Immature natural killer cell (primary cell): ENCODE data around the gene SLC6A12. TPM values are rescaled to one million over a fixed set of nuclear protein-coding genes. Genes with fewer than 3 reads are reported as not detected.

Experiments
- DNase-seq, 3 donors: peaks; one replicate each; pipeline ENCODE4 v3.0.0; 2022; ENCODE audit warnings: mixed read lengths in 1 of 3
- H3K27ac Mint-ChIP-seq, 6 donors: one replicate each; pipeline ENCODE4 v1.8.0; 2020; ENCODE audit warnings: mixed read lengths in 6 of 6, mild to moderate bottlenecking in 5 of 6, inconsistent platforms in 4 of 6, moderate library complexity in 3 of 6
- H3K27me3 Mint-ChIP-seq, 3 donors: one replicate each; pipeline ENCODE4 v1.8.0; 2020 to 2021; ENCODE audit warnings: low read depth in 3 of 3, mild to moderate bottlenecking in 3 of 3, mixed read lengths in 3 of 3, moderate library complexity in 3 of 3, inconsistent platforms in 1 of 3
- H3K36me3 Mint-ChIP-seq, 3 donors: one replicate each; pipeline ENCODE4 v1.8.0; 2020; ENCODE audit warnings: mixed read lengths in 3 of 3, inconsistent platforms in 2 of 3, mild to moderate bottlenecking in 2 of 3
- H3K4me1 Mint-ChIP-seq, 2 donors: one replicate each; pipeline ENCODE4 v1.8.0; 2020; ENCODE audit warnings: inconsistent platforms in 2 of 2, mild to moderate bottlenecking in 2 of 2, mixed read lengths in 2 of 2, moderate library complexity in 1 of 2
- H3K4me3 Mint-ChIP-seq, 5 donors: one replicate each; pipeline ENCODE4 v1.8.0; 2020; ENCODE audit warnings: mild to moderate bottlenecking in 5 of 5, mixed read lengths in 5 of 5, inconsistent platforms in 3 of 5, moderate library complexity in 3 of 5
- H3K9me3 Mint-ChIP-seq, 6 donors: one replicate each; pipeline ENCODE4 v1.8.0; 2020; ENCODE audit warnings: mild to moderate bottlenecking in 6 of 6, mixed read lengths in 6 of 6, inconsistent platforms in 4 of 6, moderate library complexity in 3 of 6
- polyA plus RNA-seq, 3 donors: library from polyadenylated mRNA; unstranded; fragments of 300-500 nt; fragmentation: Illumina TruSeq; gene quantifications; one replicate each; pipeline ENCODE4 v1.2.3, GENCODE V29; 2021

Gene SLC6A12
- polyA plus RNA-seq = under 1 TPM in 1 of 3 donors, not detected in 2; 0.59 TPM

- peaks cover 0 to 2% of the 10 kb centered on the region in 2 donors for H3K4me1 Mint-ChIP-seq
- H3K4me3 Mint-ChIP-seq = no peak within 1 kb of the TSS
- no peak within 1 kb of the TSS for H3K27ac Mint-ChIP-seq
- H3K9me3 Mint-ChIP-seq = no peaks in the 10 kb centered on the region
- peaks cover 9 to 14% (median 14%) of the 10 kb centered on the region in 3 donors for H3K27me3 Mint-ChIP-seq
- no peaks in the 10 kb centered on the region for H3K36me3 Mint-ChIP-seq
- no peak for DNase-seq
Measured at GRCh38 chr12:214003-214741, at the start of gene SLC6A12. SLC6A12 (minus strand) TSS chr12:214157; CDS start chr12:209986, 4,171 bp downstream.

DNA sequence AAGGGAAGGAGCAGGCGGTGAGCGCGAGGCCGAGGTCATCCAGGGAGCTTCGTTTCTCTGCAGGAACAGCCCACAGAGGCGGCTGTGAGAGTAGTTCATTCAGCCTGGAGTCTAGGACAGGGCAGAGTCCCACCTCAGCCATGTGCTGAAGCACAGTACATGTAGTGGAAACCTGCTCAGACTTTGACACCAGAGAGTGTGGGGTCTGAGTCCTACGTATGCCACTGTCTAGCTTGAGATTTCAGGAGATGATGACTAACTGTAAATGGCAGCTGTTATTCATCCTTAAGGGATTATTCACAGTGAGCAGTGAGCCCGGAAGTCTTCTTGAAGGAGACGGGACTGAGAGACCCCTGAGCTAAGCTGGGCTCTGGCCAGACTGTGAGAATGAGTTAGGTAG is 49.6 kb upstream of the SLC6A12 start:
- no peaks in the 10 kb centered on the region for H3K4me1 Mint-ChIP-seq
- DNase-seq = no peak

DNA sequence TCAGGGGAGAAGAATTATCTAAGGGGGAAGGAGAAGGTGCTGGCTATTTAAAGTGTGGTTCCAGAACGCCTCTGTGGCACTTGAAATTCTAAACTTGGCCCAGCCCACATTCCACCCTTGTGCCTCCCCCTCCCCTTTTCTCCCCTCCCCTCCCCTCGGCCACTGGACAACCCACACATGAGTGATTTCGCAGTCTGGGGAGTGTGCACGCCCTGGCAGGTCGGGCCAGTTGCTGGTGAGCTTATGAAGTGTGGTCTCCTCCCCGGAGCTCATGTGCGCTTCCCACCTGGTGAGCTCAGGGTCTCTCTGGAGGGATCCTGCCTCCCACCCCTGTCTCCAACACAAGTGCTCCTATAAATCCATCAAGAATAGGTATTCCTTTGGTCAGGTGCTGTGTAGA is 48.9 kb upstream of the SLC6A12 start, which contains the start of gene SLC6A13:
SLC6A13 (minus strand) TSS at position 20 of the 400 bp plus-strand sequence. CDS start 2,784 bp downstream, outside the sequence.
- H3K9me3 Mint-ChIP-seq = no peaks in the 10 kb centered on the region
- DNase-seq = no peak
- H3K36me3 Mint-ChIP-seq = no peaks in the 10 kb centered on the region
- H3K27me3 Mint-ChIP-seq = peaks cover 2 to 18% (median 4%) of the 10 kb centered on the region in 3 donors
- H3K4me1 Mint-ChIP-seq = no peaks in the 10 kb centered on the region
- H3K27ac Mint-ChIP-seq = no peak within 1 kb of the TSS
- H3K4me3 Mint-ChIP-seq = no peak within 1 kb of the TSS

More for the DNA sequence above, 49.6 kb upstream of the SLC6A12 start:
- peaks cover 2 to 12% (median 4%) of the 10 kb centered on the region in 3 donors for H3K27me3 Mint-ChIP-seq
- no peak overlapping the region for H3K4me3 Mint-ChIP-seq
- H3K27ac Mint-ChIP-seq = no peak overlapping the region
- no peaks in the 10 kb centered on the region for H3K36me3 Mint-ChIP-seq
- H3K9me3 Mint-ChIP-seq = no peaks in the 10 kb centered on the region

GRCh38 chr12:262113-262512 is 48.2 kb upstream of the SLC6A12 start:
- Mint-ChIP-seq H3K27me3 (peaks cover 2 to 19% (median 5%) of the 10 kb centered on the region in 3 donors), H3K4me3 (no peak overlapping the region), H3K27ac (no peak overlapping the region), H3K9me3 (no peaks in the 10 kb centered on the region), H3K36me3 (no peaks in the 10 kb centered on the region), H3K4me1 (no peaks in the 10 kb centered on the region)
- no peak for DNase-seq

- Mint-ChIP-seq H3K9me3 (no peaks in the 10 kb centered on the region), H3K36me3 (no peaks in the 10 kb centered on the region), H3K4me3 (no peak overlapping the region), H3K27ac (peak overlapping the region in 1 of 6 donors; percentile 32), H3K27me3 (peaks cover 1 to 22% (median 3%) of the 10 kb centered on the region in 3 donors), H3K4me1 (no peaks in the 10 kb centered on the region)
- no peak for DNase-seq
Measured at GRCh38 chr12:257521-258321, 43.8 kb upstream of the SLC6A12 start.

- DNase-seq = no peak
- peaks cover 1 to 19% (median 3%) of the 10 kb centered on the region in 3 donors for H3K27me3 Mint-ChIP-seq
- no peaks in the 10 kb centered on the region for H3K9me3 Mint-ChIP-seq
- no peaks in the 10 kb centered on the region for H3K4me1 Mint-ChIP-seq
- no peak overlapping the region for H3K4me3 Mint-ChIP-seq
- no peaks in the 10 kb centered on the region for H3K36me3 Mint-ChIP-seq
- H3K27ac Mint-ChIP-seq = no peak overlapping the region
Measured at GRCh38 chr12:256958-257357, 43.0 kb upstream of the SLC6A12 start.

DNA sequence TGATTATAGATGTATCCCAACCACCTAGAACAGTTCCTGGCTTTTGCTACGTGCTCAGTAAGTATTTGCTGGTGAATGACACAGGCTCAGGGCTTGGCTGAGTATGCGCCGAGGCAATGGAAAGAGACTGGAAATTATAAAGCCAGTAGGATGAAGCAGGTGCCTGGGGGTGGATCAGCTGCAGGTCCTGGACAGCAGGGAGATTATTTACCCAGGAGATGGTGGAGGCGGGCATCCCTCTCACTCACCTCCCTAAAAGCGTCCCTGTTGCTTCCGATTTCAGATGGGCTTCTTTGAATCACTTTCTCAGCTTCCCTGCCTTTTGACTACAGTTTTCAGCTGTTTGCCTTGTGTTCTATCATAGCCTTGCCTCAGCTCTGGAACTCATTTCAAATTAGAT is 42.3 kb upstream of the SLC6A12 start:
- Mint-ChIP-seq H3K4me3 (no peak overlapping the region), H3K27ac (no peak overlapping the region), H3K27me3 (peaks cover 1 to 19% (median 3%) of the 10 kb centered on the region in 3 donors), H3K4me1 (no peaks in the 10 kb centered on the region), H3K36me3 (no peaks in the 10 kb centered on the region), H3K9me3 (no peaks in the 10 kb centered on the region)
- no peak for DNase-seq

DNA sequence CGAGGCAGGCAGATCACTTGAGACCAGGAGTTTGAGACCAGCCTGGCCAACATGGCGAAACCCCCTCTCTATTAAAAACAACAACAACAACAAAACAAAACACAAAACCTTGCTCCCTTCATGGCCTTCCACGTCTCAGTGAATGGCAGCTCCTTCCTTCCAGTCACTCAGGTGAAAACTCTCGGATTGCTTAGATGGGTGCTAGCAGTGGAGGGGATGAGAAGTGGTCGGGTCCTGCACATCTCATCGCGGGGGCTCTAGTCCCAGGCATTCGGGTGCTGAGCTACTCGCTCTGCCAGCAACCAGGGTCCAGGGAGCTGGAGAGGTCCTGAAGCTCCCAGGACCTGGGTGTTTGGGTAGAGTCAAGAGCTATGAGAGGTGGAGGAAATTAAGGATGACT is 41.0 kb upstream of the SLC6A12 start:
- no peaks in the 10 kb centered on the region for H3K36me3 Mint-ChIP-seq
- no peaks in the 10 kb centered on the region for H3K9me3 Mint-ChIP-seq
- no peak overlapping the region for H3K4me3 Mint-ChIP-seq
- no peaks in the 10 kb centered on the region for H3K4me1 Mint-ChIP-seq
- no peak overlapping the region for H3K27ac Mint-ChIP-seq
- no peak for DNase-seq
- peaks cover 1 to 21% (median 3%) of the 10 kb centered on the region in 3 donors for H3K27me3 Mint-ChIP-seq

- no peak overlapping the region for H3K27ac Mint-ChIP-seq
- no peak overlapping the region for H3K4me3 Mint-ChIP-seq
- DNase-seq = no peak
- no peaks in the 10 kb centered on the region for H3K36me3 Mint-ChIP-seq
- H3K4me1 Mint-ChIP-seq = no peaks in the 10 kb centered on the region
- peaks cover 1 to 16% (median 5%) of the 10 kb centered on the region in 3 donors for H3K27me3 Mint-ChIP-seq
- no peaks in the 10 kb centered on the region for H3K9me3 Mint-ChIP-seq
Measured at GRCh38 chr12:254039-254438, 40.1 kb upstream of the SLC6A12 start.

- peaks cover 1 to 12% (median 5%) of the 10 kb centered on the region in 3 donors for H3K27me3 Mint-ChIP-seq
- no peaks in the 10 kb centered on the region for H3K4me1 Mint-ChIP-seq
Measured at GRCh38 chr12:253116-253831, 39.3 kb upstream of the SLC6A12 start.

DNA sequence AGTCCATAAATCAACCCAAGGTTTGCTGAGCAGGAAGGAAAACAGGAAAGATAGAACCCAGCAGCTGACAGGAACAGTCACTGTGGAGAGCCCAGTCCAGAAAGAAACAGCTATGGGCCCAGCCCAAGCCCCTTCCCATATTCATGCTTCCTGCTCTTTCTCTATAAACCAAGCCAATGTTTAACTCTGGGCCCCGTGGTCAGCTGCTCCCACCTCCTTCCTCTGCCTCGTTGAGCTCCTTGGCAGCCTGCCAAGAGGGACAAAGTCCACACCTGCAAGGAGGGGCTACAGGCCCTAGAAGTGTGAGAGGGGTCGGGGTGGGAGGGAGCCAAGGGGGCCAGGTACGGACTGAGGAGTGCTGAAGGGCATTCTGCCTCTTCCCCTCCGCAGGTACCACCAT is 38.7 kb upstream of the SLC6A12 start:
- H3K27me3 Mint-ChIP-seq = peaks cover 4 to 9% (median 8%) of the 10 kb centered on the region in 3 donors
- H3K4me3 Mint-ChIP-seq = no peak overlapping the region
- H3K27ac Mint-ChIP-seq = no peak overlapping the region

More at GRCh38 chr12:253116-253831, 39.3 kb upstream of the SLC6A12 start:
- H3K4me3 Mint-ChIP-seq = no peak overlapping the region
- DNase-seq = no peak
- no peaks in the 10 kb centered on the region for H3K36me3 Mint-ChIP-seq
- H3K9me3 Mint-ChIP-seq = no peaks in the 10 kb centered on the region
- H3K27ac Mint-ChIP-seq = no peak overlapping the region

GRCh38 chr12:247271-247670 is 33.3 kb upstream of the SLC6A12 start:
- Mint-ChIP-seq H3K27ac (no peak overlapping the region), H3K4me3 (no peak overlapping the region), H3K27me3 (peaks cover 2 to 8% (median 7%) of the 10 kb centered on the region in 3 donors), H3K36me3 (peaks cover 0 to 5% (median 4%) of the 10 kb centered on the region in 3 donors), H3K4me1 (no peaks in the 10 kb centered on the region), H3K9me3 (peaks cover 7 to 24% (median 19%) of the 10 kb centered on the region in 6 donors)
- no peak for DNase-seq

More for the DNA sequence above, 38.7 kb upstream of the SLC6A12 start:
- Mint-ChIP-seq H3K4me1 (no peaks in the 10 kb centered on the region), H3K9me3 (peaks cover 0 to 6% (median 5%) of the 10 kb centered on the region in 6 donors), H3K36me3 (no peaks in the 10 kb centered on the region)
- no peak for DNase-seq

DNA sequence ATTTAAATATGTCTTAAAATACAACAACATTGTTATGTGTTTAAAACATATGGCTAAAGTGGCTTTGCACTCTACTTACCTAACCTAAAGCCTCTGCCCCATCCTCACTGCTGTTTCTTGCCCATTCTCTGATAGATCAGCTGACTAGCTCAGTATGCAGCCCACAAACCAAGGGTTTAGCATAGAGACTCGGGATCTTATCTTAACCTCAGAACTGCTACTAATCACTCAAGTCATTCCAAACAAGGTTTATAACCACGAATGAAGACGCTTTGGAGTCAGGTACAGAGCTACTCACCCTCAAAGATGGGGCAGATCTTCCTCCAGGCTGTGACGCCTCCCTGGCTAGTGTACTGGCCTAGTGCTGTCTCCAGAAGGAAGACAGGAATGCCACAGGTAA is 29.4 kb upstream of the SLC6A12 start:
- Mint-ChIP-seq H3K27me3 (peaks cover 2 to 7% (median 7%) of the 10 kb centered on the region in 3 donors), H3K36me3 (peaks cover 0 to 5% (median 4%) of the 10 kb centered on the region in 3 donors), H3K27ac (no peak overlapping the region), H3K4me1 (no peaks in the 10 kb centered on the region), H3K9me3 (peaks cover 10 to 24% (median 19%) of the 10 kb centered on the region in 6 donors), H3K4me3 (no peak overlapping the region)
- no peak for DNase-seq
